K562 (cell line): ENCODE results near the gene SLC28A1. TPM values are rescaled to one million over a fixed set of nuclear protein-coding genes. Genes with fewer than 3 reads are reported as not detected.

Experiments used
- ATAC-seq: fragments of 200-7000 bp; cut with Tn5 transposase; 3 replicates; pipeline ENCODE4 v1.9.1; 2020; ENCODE audit warnings: moderate library complexity
- BruUV-seq: library from RNA; stranded (reverse); fragments of 400-500 nt; replicated peaks from 2 replicates; lab custom pipeline; 2021; lab: Mats Ljungman, UMichigan
- CTCF ChIA-PET: fragments of 300-600 bp; formaldehyde crosslinking; extraction: SDS; loops from one replicate; lab custom pipeline; 2021; ENCODE audit warnings: low intra/inter-chr PET ratio; lab: Yijun Ruan, JAX
- POLR2A ChIA-PET: fragments of 300-600, 350-650 bp; sonication (Branson Sonifier 250); formaldehyde crosslinking; extraction: SDS; loops from one replicate; lab custom pipeline; 2021; ENCODE audit warnings: antibody characterized with exemption, inconsistent platforms; lab: Yijun Ruan, JAX
- DNase-seq, 4 experiments: peaks; one replicate each; pipeline versions ENCODE4 v3.0.0 to v3.0.0-alpha.2; 2011 to 2018; ENCODE audit warnings: low spot score in 3 of 4, mixed read lengths in 3 of 4; ENCODE audit errors: extremely low read depth in 1 of 4
- FAIRE-seq: peaks from 2 replicates; lab custom pipeline; 2011; peaks lifted over from hg19 to GRCh38; lab: Jason Lieb, UNC
- H2AFZ ChIP-seq: 2 replicates; pipeline ENCODE4 v1.6.0; 2011; ENCODE audit warnings: low read depth, low read length, control low read depth, inconsistent platforms
- H3K27ac ChIP-seq: fragments of 200-600 bp; 3 replicates; pipeline ENCODE4 v1.8.0; 2011; ENCODE audit warnings: low read depth, mild to moderate bottlenecking, control low read depth, inconsistent platforms, low read length, moderate library complexity, mixed read lengths; ENCODE audit errors: extremely low read depth
- H3K27me3 ChIP-seq, 2 experiments: fragments of 300-600 bp in 1 of 2; 2 replicates in 1 of 2; 3 replicates in 1 of 2; pipeline versions ENCODE4 v1.6.0 to v1.8.0; 2011; ENCODE audit warnings: inconsistent platforms in 2 of 2, low read length in 2 of 2, mild to moderate bottlenecking in 1 of 2, mixed read lengths in 1 of 2, moderate library complexity in 1 of 2; ENCODE audit not compliant: control insufficient read depth in 2 of 2, insufficient read depth in 2 of 2
- H3K36me3 ChIP-seq: fragments of 300-600 bp; 3 replicates; pipeline ENCODE4 v1.8.0; 2011; ENCODE audit warnings: mild to moderate bottlenecking, low read length, inconsistent platforms; ENCODE audit not compliant: control insufficient read depth, insufficient read depth
- H3K4me1 ChIP-seq, 2 experiments: fragments of 200-600 bp in 1 of 2; replicated peaks in 1 of 2; 2 replicates in 1 of 2; 3 replicates in 1 of 2; pipeline versions ENCODE4 v1.5.1 to v1.8.0; 2011; ENCODE audit warnings: inconsistent platforms in 2 of 2, low read length in 2 of 2, mild to moderate bottlenecking in 1 of 2, mixed read lengths in 1 of 2, moderate library complexity in 1 of 2; ENCODE audit not compliant: control insufficient read depth in 2 of 2, insufficient read depth in 2 of 2
- H3K4me2 ChIP-seq: 2 replicates; pipeline ENCODE4 v1.6.1; 2011; ENCODE audit warnings: low read length, control low read depth, inconsistent platforms, mixed read lengths; ENCODE audit not compliant: insufficient read depth
- H3K4me3 ChIP-seq: fragments of 200-600 bp; sonication (generic), shearing (Covaris generic); 2 replicates; pipeline ENCODE4 v1.5.1; 2016; ENCODE audit warnings: control low read depth, inconsistent platforms
- H3K79me2 ChIP-seq: fragments of 200-600 bp; 3 replicates; pipeline ENCODE4 v1.8.0; 2011; ENCODE audit warnings: low read length, inconsistent platforms; ENCODE audit not compliant: control insufficient read depth, insufficient read depth
- H3K9ac ChIP-seq, 2 experiments: 2 replicates each; pipeline versions ENCODE4 v1.6.0 to v1.6.1; 2011; ENCODE audit warnings: low read depth in 2 of 2, low read length in 2 of 2, control low read depth in 1 of 2, inconsistent platforms in 1 of 2, mild to moderate bottlenecking in 1 of 2, mixed read lengths in 1 of 2; ENCODE audit not compliant: insufficient read depth in 1 of 2
- H3K9me1 ChIP-seq: one replicate; pipeline ENCODE4 v1.6.0; 2011; ENCODE audit warnings: inconsistent platforms, mild to moderate bottlenecking, low read length, moderate library complexity; ENCODE audit not compliant: control insufficient read depth, insufficient read depth
- H3K9me3 ChIP-seq: replicated peaks from 2 replicates; pipeline ENCODE4 v1.5.1; 2011; ENCODE audit warnings: low read depth, low read length, inconsistent platforms; ENCODE audit not compliant: control insufficient read depth, insufficient read depth
- H4K20me1 ChIP-seq: replicated peaks from 2 replicates; pipeline ENCODE4 v1.6.1; 2011; ENCODE audit warnings: low read length, inconsistent platforms, mixed read lengths; ENCODE audit not compliant: control insufficient read depth, insufficient read depth
- HNRNPL ChIP-seq: fragments of 200-400 bp; formaldehyde crosslinking; IDR thresholded peaks from 2 replicates; pipeline ENCODE4 v1.6.1; 2017; ENCODE audit warnings: low read depth, mild to moderate bottlenecking, low read length
- KHSRP ChIP-seq: fragments of 450-650 bp; IDR thresholded peaks from 2 replicates; pipeline ENCODE4 v1.6.1; 2017
- MAX ChIP-seq: sonication (generic); formaldehyde crosslinking; IDR thresholded peaks from 2 replicates; pipeline ENCODE4 v1.9.0; 2022; ENCODE audit warnings: mild to moderate bottlenecking, missing genetic modification reagents
- MEF2D ChIP-seq: conservative IDR thresholded peaks from 2 replicates; pipeline ENCODE4 v1.6.1; 2016; ENCODE audit warnings: low read depth, missing genetic modification characterization, missing compliant biosample characterization
- MXD1 ChIP-seq: fragments of 250-450 bp; sonication (Bioruptor Pico); IDR thresholded peaks from 2 replicates; pipeline ENCODE4 v1.8.0; 2021; ENCODE audit warnings: borderline replicate concordance, mild to moderate bottlenecking, moderate library complexity; ENCODE audit not compliant: poor library complexity, severe bottlenecking
- NELFE ChIP-seq: IDR thresholded peaks from 2 replicates; pipeline ENCODE4 v1.6.1; 2011; ENCODE audit warnings: mild to moderate bottlenecking; ENCODE audit not compliant: insufficient read depth, insufficient read length
- NFXL1 ChIP-seq: fragments of 450-650 bp; formaldehyde crosslinking; IDR thresholded peaks from 2 replicates; pipeline ENCODE4 v1.4.0; 2021; ENCODE audit warnings: mild to moderate bottlenecking
- NRF1 ChIP-seq, 2 experiments: fragments of 450-650 bp; IDR thresholded peaks in 1 of 2; conservative IDR thresholded peaks in 1 of 2; 2 replicates each; pipeline ENCODE4 v1.6.1; 2014; ENCODE audit warnings: mild to moderate bottlenecking in 2 of 2
- PTTG1 ChIP-seq: fragments of 450-650 bp; IDR thresholded peaks from 2 replicates; pipeline ENCODE4 v1.6.1; 2016; ENCODE audit warnings: low read depth, mild to moderate bottlenecking, missing genetic modification characterization, missing compliant biosample characterization
- SIRT6 ChIP-seq: IDR thresholded peaks from one replicate; pipeline ENCODE4 v1.6.1; 2012; ENCODE audit warnings: low read depth, mild to moderate bottlenecking, control low read depth, inconsistent platforms, low read length, moderate library complexity
- SMAD3 ChIP-seq: fragments of 450-650 bp; formaldehyde crosslinking; conservative IDR thresholded peaks from 2 replicates; pipeline ENCODE4 v1.4.0; 2020; ENCODE audit warnings: mild to moderate bottlenecking
- SMARCC2 ChIP-seq: fragments of 450-650 bp; IDR thresholded peaks from 2 replicates; pipeline ENCODE4 v1.6.1; 2017; ENCODE audit warnings: antibody characterized with exemption, moderate library complexity, mild to moderate bottlenecking, low read depth
- SP1 ChIP-seq: sonication (generic); formaldehyde crosslinking; IDR thresholded peaks from 2 replicates; pipeline ENCODE4 v1.8.1; 2022; ENCODE audit warnings: mild to moderate bottlenecking, missing genetic modification reagents
- XRCC4 ChIP-seq: IDR thresholded peaks from one replicate; pipeline ENCODE4 v1.6.1; 2011; ENCODE audit not compliant: insufficient read depth, insufficient read length; ENCODE audit errors: extremely low read depth
- ZNF24 ChIP-seq: fragments of 450-650 bp; IDR thresholded peaks from 2 replicates; pipeline ENCODE4 v1.6.1; 2016
- WGBS: fragments of 100-300 bp; shearing (Covaris generic); methylation state at CpG from one replicate; pipeline ENCODE4 v1.1.6; 2016; ENCODE audit warnings: low coverage, mixed read lengths; ENCODE audit not compliant: insufficient coverage; ENCODE audit errors: missing lambda C conversion rate; 5-methylcytosine and 5-hydroxymethylcytosine counted together
- in situ Hi-C: fragments of 300-500 bp; cut with MboI; formaldehyde crosslinking; loops from 4 replicates; pipeline ENCODE4 v1.15.0; 2018; ENCODE audit warnings: inconsistent platforms, mixed read lengths
- intact Hi-C: fragments of 100-400 bp; cut with micrococcal nuclease; formaldehyde crosslinking; loops from 2 replicates; pipeline ENCODE4 v1.14.2; 2022
- polyA plus RNA-seq, 8 experiments: library from polyadenylated mRNA; depleted of rRNA in 4 of 8; stranded (reverse) in 5 of 8; unstranded in 3 of 8; fragments of >200 nt; fragmentation: Nextera tagmentation in 2 of 8; fragmentation: Illumina TruSeq in 1 of 8; extraction: Ambion mirVana in 2 of 8; extraction: Trizol in 1 of 8; gene quantifications; 2 replicates each; pipeline versions ENCODE4 v1.2.1 to v1.2.3, GENCODE V29; 2011 to 2014; ENCODE audit warnings: inconsistent platforms in 1 of 8, missing spikeins in 1 of 8
- total RNA-seq, 7 experiments: library from RNA; depleted of rRNA in 6 of 7; stranded (reverse); fragments of >200 nt in 6 of 7; fragmentation: Illumina TruSeq in 2 of 7; extraction: Trizol in 2 of 7; gene quantifications; 2 replicates each; pipeline versions ENCODE4 v1.2.1 to v1.2.3, GENCODE V29; 2011 to 2021; ENCODE audit warnings: low replicate concordance in 1 of 7
- TF ChIP-seq, protein P1 (sequence below): fragments of 250-450 bp; sonication (Bioruptor Pico); IDR thresholded peaks from 2 replicates; pipeline ENCODE4 v1.8.0; 2022; ENCODE audit warnings: moderate library complexity, mild to moderate bottlenecking, inconsistent platforms
- TF ChIP-seq, protein P2 (sequence below): fragments of 250-450 bp; sonication (Bioruptor Pico); IDR thresholded peaks from 2 replicates; pipeline ENCODE4 v1.4.0; 2020

Gene SLC28A1
- total and polyA plus RNA-seq, 9 of the 15 experiments (the other 6 are each of a cell fraction or from before 2014, with no cell fraction given), result 0.04 TPM; not detected in 8

DNA sequence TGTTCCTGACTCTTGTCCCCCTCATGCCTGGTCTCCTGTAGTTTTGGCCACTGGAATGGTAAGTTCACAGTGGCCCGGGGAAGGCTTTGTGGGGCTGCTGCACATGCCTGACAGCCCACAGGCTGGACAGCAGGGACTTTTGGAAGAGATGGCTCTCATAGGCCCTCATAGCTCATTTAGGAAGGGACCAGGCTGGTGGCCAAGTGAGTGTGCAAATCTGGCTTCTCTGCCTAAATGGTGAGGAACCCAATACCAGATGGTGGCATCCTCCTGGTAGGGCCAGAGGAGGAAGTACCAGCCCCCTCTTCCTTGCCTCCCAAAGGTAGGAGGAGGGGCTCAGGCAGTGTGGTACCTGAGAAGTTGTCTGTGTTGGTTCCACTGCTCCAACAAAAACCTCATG, 41.7 kb upstream of the SLC28A1 start:
- H3K27ac ChIP-seq, result no peak overlapping the region
- no peak overlapping the region for H3K4me3 ChIP-seq
- peaks cover 6 to 17% of the 10 kb centered on the region in 2 experiments; a peak in 3 of 5 replicates for H3K4me1 ChIP-seq
- H3K27me3 ChIP-seq, result peaks cover 0 to 8% of the 10 kb centered on the region in 2 experiments; a peak in 3 of 5 replicates
- no peak for DNase-seq
- ChIA-PET CTCF (no interaction called here), POLR2A (interaction anchor here (0.7 kb wide), 1 partner anchor 22 kb away, joined by 3 read pairs; no protein-coding TSS in a partner anchor)
- no peak overlapping the region for H3K4me2 ChIP-seq
- no peaks in the 10 kb centered on the region for H3K79me2 ChIP-seq
- in situ Hi-C loops, result no loop called here
- no peak for FAIRE-seq
- BruUV-seq, result no TSS peak
- no peak overlapping the region for H3K9ac ChIP-seq
- no peak for ATAC-seq
- no peaks in the 10 kb centered on the region for H4K20me1 ChIP-seq
- intact Hi-C loops, result no loop called here
- no peaks in the 10 kb centered on the region for H3K9me1 ChIP-seq
- 10% methylated on average over 1 of the region's 1 CpG for WGBS
- H3K36me3 ChIP-seq, result no peaks in the 10 kb centered on the region
- H3K9me3 ChIP-seq, result peaks cover 8% of the 10 kb centered on the region
- H2AFZ ChIP-seq, result no peak overlapping the region
- TF ChIP-seq SIRT6 (no peak), NRF1 (conservative IDR thresholded peaks at IDR 0.05 in 1 of 2, IDR thresholded peaks at IDR 0.05 in 1 of 2) (no peak), KHSRP (no peak), SMAD3 (CRISPR knock-in tag) (no peak), PTTG1 (no peak), ZNF24 (no peak), MAX (CRISPR knock-in tag) (no peak), NFXL1 (CRISPR knock-in tag) (no peak), MEF2D (tag) (no peak), XRCC4 (no peak), SP1 (CRISPR knock-in tag) (no peak), NELFE (no peak), SMARCC2 (no peak), HNRNPL (no peak), MXD1 (CRISPR knock-in tag) (no peak)
- TF ChIP-seq, protein P1, sequence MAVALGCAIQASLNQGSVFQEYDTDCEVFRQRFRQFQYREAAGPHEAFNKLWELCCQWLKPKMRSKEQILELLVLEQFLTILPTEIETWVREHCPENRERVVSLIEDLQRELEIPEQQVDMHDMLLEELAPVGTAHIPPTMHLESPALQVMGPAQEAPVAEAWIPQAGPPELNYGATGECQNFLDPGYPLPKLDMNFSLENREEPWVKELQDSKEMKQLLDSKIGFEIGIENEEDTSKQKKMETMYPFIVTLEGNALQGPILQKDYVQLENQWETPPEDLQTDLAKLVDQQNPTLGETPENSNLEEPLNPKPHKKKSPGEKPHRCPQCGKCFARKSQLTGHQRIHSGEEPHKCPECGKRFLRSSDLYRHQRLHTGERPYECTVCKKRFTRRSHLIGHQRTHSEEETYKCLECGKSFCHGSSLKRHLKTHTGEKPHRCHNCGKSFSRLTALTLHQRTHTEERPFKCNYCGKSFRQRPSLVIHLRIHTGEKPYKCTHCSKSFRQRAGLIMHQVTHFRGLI (CRISPR knock-in tag), result no peak
- TF ChIP-seq, protein P2, sequence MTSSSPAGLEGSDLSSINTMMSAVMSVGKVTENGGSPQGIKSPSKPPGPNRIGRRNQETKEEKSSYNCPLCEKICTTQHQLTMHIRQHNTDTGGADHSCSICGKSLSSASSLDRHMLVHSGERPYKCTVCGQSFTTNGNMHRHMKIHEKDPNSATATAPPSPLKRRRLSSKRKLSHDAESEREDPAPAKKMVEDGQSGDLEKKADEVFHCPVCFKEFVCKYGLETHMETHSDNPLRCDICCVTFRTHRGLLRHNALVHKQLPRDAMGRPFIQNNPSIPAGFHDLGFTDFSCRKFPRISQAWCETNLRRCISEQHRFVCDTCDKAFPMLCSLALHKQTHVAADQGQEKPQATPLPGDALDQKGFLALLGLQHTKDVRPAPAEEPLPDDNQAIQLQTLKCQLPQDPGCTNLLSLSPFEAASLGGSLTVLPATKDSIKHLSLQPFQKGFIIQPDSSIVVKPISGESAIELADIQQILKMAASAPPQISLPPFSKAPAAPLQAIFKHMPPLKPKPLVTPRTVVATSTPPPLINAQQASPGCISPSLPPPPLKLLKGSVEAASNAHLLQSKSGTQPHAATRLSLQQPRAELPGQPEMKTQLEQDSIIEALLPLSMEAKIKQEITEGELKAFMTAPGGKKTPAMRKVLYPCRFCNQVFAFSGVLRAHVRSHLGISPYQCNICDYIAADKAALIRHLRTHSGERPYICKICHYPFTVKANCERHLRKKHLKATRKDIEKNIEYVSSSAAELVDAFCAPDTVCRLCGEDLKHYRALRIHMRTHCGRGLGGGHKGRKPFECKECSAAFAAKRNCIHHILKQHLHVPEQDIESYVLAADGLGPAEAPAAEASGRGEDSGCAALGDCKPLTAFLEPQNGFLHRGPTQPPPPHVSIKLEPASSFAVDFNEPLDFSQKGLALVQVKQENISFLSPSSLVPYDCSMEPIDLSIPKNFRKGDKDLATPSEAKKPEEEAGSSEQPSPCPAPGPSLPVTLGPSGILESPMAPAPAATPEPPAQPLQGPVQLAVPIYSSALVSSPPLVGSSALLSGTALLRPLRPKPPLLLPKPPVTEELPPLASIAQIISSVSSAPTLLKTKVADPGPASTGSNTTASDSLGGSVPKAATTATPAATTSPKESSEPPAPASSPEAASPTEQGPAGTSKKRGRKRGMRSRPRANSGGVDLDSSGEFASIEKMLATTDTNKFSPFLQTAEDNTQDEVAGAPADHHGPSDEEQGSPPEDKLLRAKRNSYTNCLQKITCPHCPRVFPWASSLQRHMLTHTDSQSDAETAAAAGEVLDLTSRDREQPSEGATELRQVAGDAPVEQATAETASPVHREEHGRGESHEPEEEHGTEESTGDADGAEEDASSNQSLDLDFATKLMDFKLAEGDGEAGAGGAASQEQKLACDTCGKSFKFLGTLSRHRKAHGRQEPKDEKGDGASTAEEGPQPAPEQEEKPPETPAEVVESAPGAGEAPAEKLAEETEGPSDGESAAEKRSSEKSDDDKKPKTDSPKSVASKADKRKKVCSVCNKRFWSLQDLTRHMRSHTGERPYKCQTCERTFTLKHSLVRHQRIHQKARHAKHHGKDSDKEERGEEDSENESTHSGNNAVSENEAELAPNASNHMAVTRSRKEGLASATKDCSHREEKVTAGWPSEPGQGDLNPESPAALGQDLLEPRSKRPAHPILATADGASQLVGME, result no peak
